OCI-LY1 (cell line): ENCODE data around the gene HOXC6.

ENCODE experiments used
- H2AFZ ChIP-seq: fragments of 200-600 bp; sonication (generic), shearing (Covaris generic); 2 replicates; pipeline ENCODE4 v1.6.0; 2014; ENCODE audit warnings: antibody characterized with exemption, mild to moderate bottlenecking, low read length
- H3F3A ChIP-seq: fragments of 200-600 bp; sonication (generic), shearing (Covaris generic); 2 replicates; pipeline ENCODE4 v1.6.0; 2014; ENCODE audit warnings: mild to moderate bottlenecking, antibody characterized with exemption, low read length, moderate library complexity; ENCODE audit not compliant: insufficient read depth
- H3K27ac ChIP-seq: fragments of 200-600 bp; sonication (generic); 2 replicates; pipeline ENCODE4 v1.5.1; 2014; ENCODE audit warnings: low read length, mixed run types, mild to moderate bottlenecking, low read depth; ENCODE audit not compliant: poor library complexity, severe bottlenecking
- H3K27me3 ChIP-seq: fragments of 200-600 bp; sonication (generic); 2 replicates; pipeline ENCODE4 v1.6.0; 2014; ENCODE audit warnings: antibody characterized with exemption, mild to moderate bottlenecking, low read length, moderate library complexity; ENCODE audit not compliant: insufficient read depth
- H3K36me3 ChIP-seq: fragments of 200-600 bp; sonication (generic); 2 replicates; pipeline ENCODE4 v1.6.1; 2014; ENCODE audit warnings: mild to moderate bottlenecking, antibody characterized with exemption, low read length, moderate library complexity, mixed read lengths; ENCODE audit not compliant: insufficient read depth
- H3K4me1 ChIP-seq: fragments of 200-600 bp; sonication (generic); 2 replicates; pipeline ENCODE4 v1.5.1; 2014; ENCODE audit warnings: mild to moderate bottlenecking, low read length, moderate library complexity; ENCODE audit not compliant: insufficient read depth, severe bottlenecking
- H3K4me2 ChIP-seq: fragments of 200-600 bp; sonication (generic), shearing (Covaris generic); 2 replicates; pipeline ENCODE4 v1.6.1; 2014; ENCODE audit warnings: low read length
- H3K4me3 ChIP-seq: fragments of 200-600 bp; sonication (generic); 2 replicates; pipeline ENCODE4 v1.5.1; 2014; ENCODE audit warnings: low read length, low read depth, mild to moderate bottlenecking, mixed read lengths; ENCODE audit not compliant: poor library complexity, severe bottlenecking
- H3K79me2 ChIP-seq: fragments of 200-600 bp; shearing (Covaris generic); 2 replicates; pipeline ENCODE4 v1.6.1; 2016; ENCODE audit warnings: mixed run types, low read length, mixed read lengths; ENCODE audit not compliant: insufficient read depth
- H3K9ac ChIP-seq: fragments of 200-600 bp; sonication (generic), shearing (Covaris generic); 2 replicates; pipeline ENCODE4 v1.6.1; 2014; ENCODE audit warnings: mild to moderate bottlenecking, low read length, mixed read lengths
- H3K9me2 ChIP-seq: fragments of 200-600 bp; sonication (generic), shearing (Covaris generic); 2 replicates; pipeline ENCODE4 v1.6.1; 2014; ENCODE audit warnings: low read depth, mild to moderate bottlenecking, low read length, mixed read lengths
- H3K9me3 ChIP-seq: fragments of 200-600 bp; shearing (Covaris generic); 2 replicates; pipeline ENCODE4 v1.6.1; 2014; ENCODE audit warnings: low read length, mixed read lengths
- H4K20me1 ChIP-seq: fragments of 200-600 bp; sonication (generic), shearing (Covaris generic); 2 replicates; pipeline ENCODE4 v1.6.0; 2016; ENCODE audit warnings: mild to moderate bottlenecking, low read length; ENCODE audit not compliant: insufficient read depth
- CTCF ChIP-seq: fragments of 200-600 bp; sonication (generic), shearing (Covaris generic); IDR thresholded peaks from 2 replicates; pipeline ENCODE4 v1.5.1; 2017; ENCODE audit warnings: mild to moderate bottlenecking, antibody characterized with exemption, low read length, moderate library complexity, mixed read lengths
- EZH2 ChIP-seq: fragments of 200-600 bp; sonication (generic), shearing (Covaris generic); IDR thresholded peaks from 2 replicates; pipeline ENCODE4 v1.8.0; 2017; ENCODE audit warnings: borderline replicate concordance, mixed run types, mild to moderate bottlenecking, antibody characterized with exemption, low read length, moderate library complexity, mixed read lengths

HOXC6 gene

DNA sequence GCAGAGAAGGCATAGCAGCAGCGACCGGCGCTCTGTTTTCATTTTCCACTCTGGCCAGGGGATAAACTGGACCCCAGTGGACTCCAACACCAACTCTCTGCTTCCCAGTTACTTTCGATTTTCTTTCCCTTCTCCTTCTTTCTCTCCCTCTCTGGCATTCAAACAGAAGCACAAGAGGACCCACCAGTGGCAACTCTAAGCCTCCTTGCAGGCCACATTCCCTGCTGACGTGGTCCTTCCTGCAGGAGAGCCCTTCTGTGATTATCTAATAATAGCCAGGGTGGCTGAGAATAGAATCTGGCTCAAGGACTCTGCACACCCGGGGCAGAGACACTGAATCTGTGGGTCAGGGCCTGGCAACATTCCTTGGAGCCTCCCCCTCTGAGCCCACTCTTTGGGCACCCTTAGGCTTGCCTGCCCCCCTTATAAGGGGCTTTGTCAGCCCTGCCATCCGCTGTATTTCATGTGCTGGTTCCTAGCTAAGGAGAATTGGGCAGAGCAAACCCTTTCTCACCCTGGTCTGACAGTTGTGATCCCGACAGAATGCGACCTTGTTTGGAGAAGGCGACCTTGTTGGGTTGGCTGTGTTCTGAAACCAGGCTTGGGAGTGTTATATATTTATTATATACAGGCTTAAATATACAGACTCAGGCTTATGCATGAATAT, 8.2 kb upstream of the HOXC6 start:
- no peaks in the 10 kb centered on the region for H3K36me3 ChIP-seq
- H3K9me3 ChIP-seq: no peaks in the 10 kb centered on the region
- no peak overlapping the region for H3K4me2 ChIP-seq
- no peaks in the 10 kb centered on the region for H3K79me2 ChIP-seq
- H3K4me1 ChIP-seq: peaks cover 22% of the 10 kb centered on the region
- H3K9ac ChIP-seq: no peak overlapping the region
- no peaks in the 10 kb centered on the region for H3F3A ChIP-seq
- peaks cover 6% of the 10 kb centered on the region; the same call in 1 of the 2 replicates for H3K27me3 ChIP-seq
- TF ChIP-seq EZH2: no peak
- TF ChIP-seq CTCF: no peak
- H2AFZ ChIP-seq: no peak overlapping the region
- no peaks in the 10 kb centered on the region for H3K9me2 ChIP-seq
- no peak overlapping the region for H3K4me3 ChIP-seq
- H4K20me1 ChIP-seq: no peaks in the 10 kb centered on the region
- no peak overlapping the region for H3K27ac ChIP-seq

DNA sequence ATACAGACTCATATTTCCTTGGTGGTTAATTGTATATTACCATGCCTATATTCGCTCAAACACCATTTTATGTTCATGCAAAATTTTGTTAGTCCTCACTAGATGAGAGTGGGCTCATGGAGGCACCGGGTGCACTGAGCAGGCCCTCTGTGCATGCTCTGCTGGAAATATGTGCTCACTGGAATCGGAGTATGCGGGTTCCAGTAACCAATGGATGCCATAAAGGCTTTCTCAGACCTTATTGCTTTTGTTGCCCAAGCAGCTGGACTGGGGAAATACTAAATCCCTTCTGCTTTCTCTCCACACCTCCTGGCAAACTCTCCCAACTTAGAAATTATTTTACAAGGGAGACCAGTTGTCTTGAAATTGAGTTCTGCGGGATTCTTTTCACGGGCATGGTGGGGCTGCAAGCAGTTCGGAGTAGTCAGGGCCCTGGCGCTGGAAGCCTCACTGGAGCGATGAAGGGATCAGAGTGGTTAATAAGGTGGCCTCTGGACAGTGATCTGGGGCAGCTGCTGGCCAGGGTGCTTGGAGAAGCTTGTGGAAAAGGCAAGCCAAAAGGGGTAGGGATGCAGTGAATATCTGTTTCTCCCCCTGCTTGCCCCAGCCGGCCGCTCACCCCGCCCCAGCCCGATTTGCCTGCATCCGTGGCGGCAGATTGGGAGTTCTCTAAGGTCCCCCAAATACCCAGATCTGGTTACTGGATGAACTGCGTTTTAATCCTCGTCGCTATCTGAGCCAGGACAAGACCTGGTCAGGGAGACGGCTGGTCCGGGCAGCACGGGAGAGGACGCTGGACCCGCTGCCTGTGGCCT, 7.4 kb upstream of the HOXC6 start:
- Histone ChIP-seq H3F3A (no peaks in the 10 kb centered on the region), H3K4me3 (no peak overlapping the region), H3K79me2 (no peaks in the 10 kb centered on the region), H4K20me1 (no peaks in the 10 kb centered on the region), H3K9me2 (no peaks in the 10 kb centered on the region), H3K9ac (no peak overlapping the region), H3K27ac (no peak overlapping the region), H2AFZ (no peak overlapping the region), H3K27me3 (peaks cover 6% of the 10 kb centered on the region; the same call in 1 of the 2 replicates), H3K9me3 (no peaks in the 10 kb centered on the region), H3K4me1 (peaks cover 22% of the 10 kb centered on the region), H3K4me2 (no peak overlapping the region), H3K36me3 (no peaks in the 10 kb centered on the region)
- TF ChIP-seq EZH2: no peak
- no peak for TF ChIP-seq CTCF

DNA sequence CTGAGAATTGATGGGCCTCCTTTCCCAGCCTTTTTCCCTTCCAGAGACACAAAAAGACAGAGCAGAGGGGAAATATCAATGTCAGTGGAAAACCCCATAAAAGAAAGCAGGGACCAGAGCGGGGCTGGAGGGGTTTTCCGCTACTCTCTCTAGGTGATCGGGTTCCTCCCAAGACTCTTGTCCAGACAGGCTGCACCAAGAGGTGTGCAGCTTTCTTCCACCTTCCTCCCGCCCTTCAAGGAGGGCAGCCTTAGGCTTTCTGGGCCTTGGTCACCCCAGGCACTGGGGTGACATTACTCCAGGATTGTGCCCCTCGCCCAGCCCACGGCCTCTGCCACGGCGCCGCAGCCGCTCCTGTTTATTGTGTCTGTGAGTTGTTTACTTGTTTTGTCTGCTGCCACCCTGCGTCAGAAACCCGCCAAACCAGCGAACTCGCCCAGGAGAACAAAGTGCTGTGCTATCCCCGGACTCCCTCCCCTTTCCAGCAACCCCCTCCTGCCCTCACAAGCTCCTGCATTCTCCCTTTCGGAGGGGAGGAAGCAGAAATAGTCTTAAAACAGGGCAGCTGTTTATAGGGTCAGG, 6.7 kb upstream of the HOXC6 start:
- Histone ChIP-seq H3K27me3 (peaks cover 6% of the 10 kb centered on the region; the same call in 1 of the 2 replicates), H3K27ac (no peak overlapping the region), H3K9me2 (no peaks in the 10 kb centered on the region), H3F3A (no peaks in the 10 kb centered on the region), H3K4me2 (peak overlapping the region; percentile 8; the same call in 1 of the 2 replicates), H3K4me1 (peaks cover 26% of the 10 kb centered on the region), H3K9me3 (no peaks in the 10 kb centered on the region), H3K79me2 (no peaks in the 10 kb centered on the region), H2AFZ (no peak overlapping the region), H3K4me3 (no peak overlapping the region), H3K36me3 (no peaks in the 10 kb centered on the region), H4K20me1 (no peaks in the 10 kb centered on the region), H3K9ac (no peak overlapping the region)
- peak; percentile 21; the same call in 1 of the 2 replicates for TF ChIP-seq CTCF
- TF ChIP-seq EZH2: no peak
